H9 (cell line): Measurements from ENCODE around the gene MYLK3. TPM values are rescaled to one million over a fixed set of nuclear protein-coding genes. Genes with fewer than 3 reads are reported as not detected.

Experiments
- DNase-seq: peaks from one replicate; pipeline ENCODE4 v3.0.0-alpha.2; 2017
- H2AFZ ChIP-seq: one replicate; pipeline ENCODE4 v1.6.1; 2013; ENCODE audit warnings: mild to moderate bottlenecking, low read length, control low read depth, moderate library complexity
- H2AK5ac ChIP-seq: 2 replicates; pipeline ENCODE4 v1.6.1; 2013; ENCODE audit warnings: low read length, control low read depth, mixed read lengths; ENCODE audit not compliant: insufficient read length
- H2BK120ac ChIP-seq: one replicate; pipeline ENCODE4 v1.6.1; 2013; ENCODE audit warnings: low read depth, mild to moderate bottlenecking, low read length, control low read depth, inconsistent platforms; ENCODE audit not compliant: poor library complexity, severe bottlenecking
- H2BK12ac ChIP-seq: 2 replicates; pipeline ENCODE4 v1.6.1; 2013; ENCODE audit warnings: low read length, control low read depth, mixed read lengths, low read depth; ENCODE audit not compliant: insufficient read length
- H2BK15ac ChIP-seq: 2 replicates; pipeline ENCODE4 v1.6.1; 2013; ENCODE audit warnings: low read depth, low read length, control low read depth
- H2BK20ac ChIP-seq: one replicate; pipeline ENCODE4 v1.6.1; 2013; ENCODE audit warnings: low read depth, mild to moderate bottlenecking, low read length, control low read depth, inconsistent platforms; ENCODE audit not compliant: poor library complexity, severe bottlenecking
- H2BK5ac ChIP-seq: 2 replicates; pipeline ENCODE4 v1.6.1; 2013; ENCODE audit warnings: low read length, control low read depth, mixed read lengths; ENCODE audit not compliant: insufficient read length
- H3K14ac ChIP-seq: 2 replicates; pipeline ENCODE4 v1.6.1; 2013; ENCODE audit warnings: low read length, control low read depth; ENCODE audit not compliant: insufficient read depth
- H3K18ac ChIP-seq: 2 replicates; pipeline ENCODE4 v1.6.1; 2013; ENCODE audit warnings: low read depth, mild to moderate bottlenecking, mixed read lengths, low read length, control low read depth; ENCODE audit not compliant: insufficient read length
- H3K23ac ChIP-seq: 2 replicates; pipeline ENCODE4 v1.6.1; 2013; ENCODE audit warnings: low read length, control low read depth, mixed read lengths, low read depth; ENCODE audit not compliant: insufficient read length
- H3K23me2 ChIP-seq: 2 replicates; pipeline ENCODE4 v1.6.1; 2013; ENCODE audit warnings: low read depth, mild to moderate bottlenecking, mixed read lengths, low read length, control low read depth; ENCODE audit not compliant: insufficient read length, poor library complexity, severe bottlenecking
- H3K27ac ChIP-seq: 2 replicates; pipeline ENCODE4 v1.5.1; 2013; ENCODE audit warnings: low read length, control low read depth, mixed read lengths, low read depth; ENCODE audit not compliant: insufficient read length
- H3K27me3 ChIP-seq: 2 replicates; pipeline ENCODE4 v1.6.1; 2013; ENCODE audit warnings: low read length, control low read depth, inconsistent platforms; ENCODE audit not compliant: insufficient read depth
- H3K4ac ChIP-seq: 2 replicates; pipeline ENCODE4 v1.6.1; 2013; ENCODE audit warnings: low read depth, mild to moderate bottlenecking, control low read depth, inconsistent platforms, low read length, moderate library complexity
- H3K4me1 ChIP-seq: 2 replicates; pipeline ENCODE4 v1.6.1; 2013; ENCODE audit warnings: low read length, control low read depth, inconsistent platforms; ENCODE audit not compliant: insufficient read depth
- H3K4me2 ChIP-seq: 2 replicates; pipeline ENCODE4 v1.6.1; 2013; ENCODE audit warnings: low read length, control low read depth, mixed read lengths; ENCODE audit not compliant: insufficient read length, insufficient read depth
- H3K56ac ChIP-seq: 2 replicates; pipeline ENCODE4 v1.6.1; 2013; ENCODE audit warnings: low read depth, mild to moderate bottlenecking, mixed read lengths, low read length, control low read depth; ENCODE audit not compliant: insufficient read length
- H3K79me1 ChIP-seq: 2 replicates; pipeline ENCODE4 v1.6.1; 2013; ENCODE audit warnings: low read depth, mild to moderate bottlenecking, moderate library complexity, low read length, control low read depth, inconsistent platforms; ENCODE audit not compliant: insufficient read depth, poor library complexity, severe bottlenecking
- H3K79me2 ChIP-seq: 2 replicates; pipeline ENCODE4 v1.6.1; 2013; ENCODE audit warnings: low read length, control low read depth, inconsistent platforms; ENCODE audit not compliant: insufficient read depth
- H3K9ac ChIP-seq: 2 replicates; pipeline ENCODE4 v1.6.1; 2013; ENCODE audit warnings: low read length, control low read depth, mixed read lengths; ENCODE audit not compliant: insufficient read length; ENCODE audit errors: extremely low read depth
- H3K9me3 ChIP-seq: one replicate; pipeline ENCODE4 v1.6.1; 2013; ENCODE audit warnings: low read depth, low read length, inconsistent platforms; ENCODE audit not compliant: control insufficient read depth
- H3T11ph ChIP-seq: one replicate; pipeline ENCODE4 v1.6.1; 2013; ENCODE audit warnings: mild to moderate bottlenecking, low read length, control low read depth, inconsistent platforms
- H4K20me1 ChIP-seq: one replicate; pipeline ENCODE4 v1.6.1; 2013; ENCODE audit not compliant: control insufficient read depth, insufficient read length, insufficient read depth
- H4K5ac ChIP-seq: 2 replicates; pipeline ENCODE4 v1.6.1; 2013; ENCODE audit warnings: low read depth, mild to moderate bottlenecking, mixed read lengths, low read length, control low read depth; ENCODE audit not compliant: insufficient read length
- H4K8ac ChIP-seq: replicated peaks from 2 replicates; pipeline ENCODE4 v1.6.1; 2013; ENCODE audit warnings: low read length, control low read depth, mixed read lengths, low read depth; ENCODE audit not compliant: insufficient read length
- H4K91ac ChIP-seq: 2 replicates; pipeline ENCODE4 v1.6.1; 2013; ENCODE audit warnings: low read depth, mild to moderate bottlenecking, moderate library complexity, mixed read lengths, low read length, control low read depth; ENCODE audit not compliant: insufficient read length
- H3K27ac Mint-ChIP-seq, 3 experiments: 2 replicates in 2 of 3; 3 replicates in 1 of 3; pipeline ENCODE4 v1.8.0; 2020 to 2021; ENCODE audit warnings: mixed read lengths in 3 of 3, mild to moderate bottlenecking in 1 of 3, moderate library complexity in 1 of 3
- H3K27me3 Mint-ChIP-seq: 2 replicates; pipeline ENCODE4 v1.8.0; 2021; ENCODE audit warnings: low read depth, mild to moderate bottlenecking, moderate library complexity, mixed read lengths
- H3K36me3 Mint-ChIP-seq, 3 experiments: 2 replicates in 2 of 3; 3 replicates in 1 of 3; pipeline ENCODE4 v1.8.0; 2020 to 2021; ENCODE audit warnings: low read depth in 3 of 3, mixed read lengths in 3 of 3; ENCODE audit not compliant: insufficient read depth in 1 of 3
- H3K4me1 Mint-ChIP-seq, 2 experiments: 2 replicates each; pipeline ENCODE4 v1.8.0; 2020; ENCODE audit warnings: mixed read lengths in 2 of 2
- H3K4me3 Mint-ChIP-seq, 2 experiments: 2 replicates in 1 of 2; 3 replicates in 1 of 2; pipeline ENCODE4 v1.8.0; 2020 to 2021; ENCODE audit warnings: mild to moderate bottlenecking in 2 of 2, mixed read lengths in 2 of 2, moderate library complexity in 1 of 2
- H3K9me3 Mint-ChIP-seq, 2 experiments: 2 replicates in 1 of 2; 3 replicates in 1 of 2; pipeline ENCODE4 v1.8.0; 2020; ENCODE audit warnings: mild to moderate bottlenecking in 2 of 2, mixed read lengths in 2 of 2, moderate library complexity in 1 of 2
- CTCF ChIP-seq: fragments of 200-600 bp; sonication (generic); conservative IDR thresholded peaks from 3 replicates; pipeline ENCODE4 v1.8.0; 2021; ENCODE audit warnings: antibody characterized with exemption, mild to moderate bottlenecking
- WGBS: extraction: QIAGEN DNeasy Blood & Tissue Kit; methylation state at CpG from one replicate; pipeline ENCODE4 v1.1.7; 2013; ENCODE audit warnings: missing lambda C conversion rate, low lambda C conversion rate, mixed read lengths; ENCODE audit not compliant: insufficient read length; ENCODE audit errors: extremely low coverage; 5-methylcytosine and 5-hydroxymethylcytosine counted together
- total RNA-seq: library from RNA; stranded (reverse); gene quantifications from 2 replicates; pipeline ENCODE4 v1.2.1, GENCODE V29; 2021

MYLK3 gene
- total RNA-seq, 1 experiment from 2014 or later: 0.90 TPM

GRCh38 chr16:46788891-46789474, 40.8 kb upstream of the MYLK3 start:
- H2BK15ac ChIP-seq: no peak overlapping the region
- no peak overlapping the region for H3K14ac ChIP-seq
- H4K91ac ChIP-seq: no peak overlapping the region
- H3K9me3 ChIP-seq: no peaks in the 10 kb centered on the region
- no peaks in the 10 kb centered on the region for H3K27me3 Mint-ChIP-seq
- no peak overlapping the region for H3K9ac ChIP-seq
- WGBS: no CpG with 5 or more reads among the region's 3 CpGs
- H3K36me3 Mint-ChIP-seq: peaks cover 12 to 26% (median 13%) of the 10 kb centered on the region in 3 experiments
- peaks cover 11% of the 10 kb centered on the region; the same call in 1 of the 2 replicates for H3K4me1 ChIP-seq
- no peak overlapping the region for H3K4ac ChIP-seq
- no peak overlapping the region for H4K5ac ChIP-seq
- H3K27me3 ChIP-seq: no peaks in the 10 kb centered on the region
- no peak overlapping the region for H2BK5ac ChIP-seq
- no peak overlapping the region for H2BK12ac ChIP-seq
- H3K9me3 Mint-ChIP-seq: peaks cover 16 to 18% of the 10 kb centered on the region in 2 experiments
- no peak overlapping the region for H3K56ac ChIP-seq
- peaks cover 28 to 32% of the 10 kb centered on the region in 2 experiments for H3K4me1 Mint-ChIP-seq
- H3K27ac Mint-ChIP-seq: no peak overlapping the region; a peak in 2 of 7 replicates
- no peak overlapping the region for H3T11ph ChIP-seq
- H4K20me1 ChIP-seq: no peaks in the 10 kb centered on the region
- H3K27ac ChIP-seq: no peak overlapping the region
- no peaks in the 10 kb centered on the region for H3K79me1 ChIP-seq
- H3K4me2 ChIP-seq: peak overlapping the region; percentile 52
- no peak overlapping the region for H3K23ac ChIP-seq
- no peak overlapping the region for H2BK20ac ChIP-seq
- H3K18ac ChIP-seq: no peak overlapping the region
- no peak overlapping the region for H2AFZ ChIP-seq
- DNase-seq: no peak
- no peak overlapping the region for H2AK5ac ChIP-seq
- no peak overlapping the region for H2BK120ac ChIP-seq
- peaks cover 4% of the 10 kb centered on the region for H3K23me2 ChIP-seq
- no peak overlapping the region for H4K8ac ChIP-seq
- no peaks in the 10 kb centered on the region for H3K79me2 ChIP-seq
- H3K4me3 Mint-ChIP-seq: peak overlapping the region; percentile 72 to 77; a peak in 2 of 5 replicates
- TF ChIP-seq CTCF: no peak
